Epithelial cell of esophagus (primary cell): ENCODE data around the gene OR2T35.
"Not testable (repeated sequence)": the region's sequence is repeated elsewhere in the genome, so short reads cannot be mapped to it uniquely, and the experiment has no call there.

Experiments
- DNase-seq: peaks from one replicate; pipeline ENCODE4 v3.0.0; 2010; ENCODE audit warnings: low read depth
- H3K4me3 ChIP-seq: 2 replicates; pipeline ENCODE4 v1.5.1; 2011; ENCODE audit warnings: mild to moderate bottlenecking, low read length, control low read depth
- TF ChIP-seq, protein P1 (sequence below): IDR thresholded peaks from 2 replicates; pipeline ENCODE4 v1.5.1; 2011; ENCODE audit warnings: low read depth, mild to moderate bottlenecking, low read length, control low read depth, inconsistent platforms; ENCODE audit not compliant: insufficient read depth; ENCODE audit errors: missing control alignments

Gene OR2T35

DNA sequence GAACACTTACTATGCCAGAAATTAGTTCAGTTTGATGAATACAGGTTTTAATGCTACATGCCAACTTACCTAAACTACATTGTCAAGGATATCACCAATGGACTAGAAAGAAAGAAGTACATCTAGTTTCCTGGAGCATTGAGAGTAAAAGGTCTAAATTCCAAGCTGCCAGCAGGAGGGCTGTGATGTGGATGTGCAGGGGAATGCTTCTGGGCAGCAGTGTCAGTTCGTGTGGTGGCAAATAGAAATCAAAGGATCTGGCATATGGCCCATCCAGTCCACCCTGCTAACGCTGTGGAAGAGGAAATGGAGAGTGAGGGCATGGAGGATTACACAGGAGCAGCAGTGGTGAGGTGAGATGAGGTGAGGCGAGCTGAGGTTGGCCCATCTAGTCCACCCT is at the start of gene OR2T35:
Gene OR2T35, minus strand, starts transcription at position 101 of the 400 bp plus-strand sequence. CDS start 6,020 bp downstream, outside the sequence.
- not testable (repeated sequence) for H3K4me3 ChIP-seq, DNase-seq

GRCh38 chr1:248691567-248692155 is 46.6 kb upstream of the OR2T35 start:
- no peak for DNase-seq
- TF ChIP-seq, protein P1, sequence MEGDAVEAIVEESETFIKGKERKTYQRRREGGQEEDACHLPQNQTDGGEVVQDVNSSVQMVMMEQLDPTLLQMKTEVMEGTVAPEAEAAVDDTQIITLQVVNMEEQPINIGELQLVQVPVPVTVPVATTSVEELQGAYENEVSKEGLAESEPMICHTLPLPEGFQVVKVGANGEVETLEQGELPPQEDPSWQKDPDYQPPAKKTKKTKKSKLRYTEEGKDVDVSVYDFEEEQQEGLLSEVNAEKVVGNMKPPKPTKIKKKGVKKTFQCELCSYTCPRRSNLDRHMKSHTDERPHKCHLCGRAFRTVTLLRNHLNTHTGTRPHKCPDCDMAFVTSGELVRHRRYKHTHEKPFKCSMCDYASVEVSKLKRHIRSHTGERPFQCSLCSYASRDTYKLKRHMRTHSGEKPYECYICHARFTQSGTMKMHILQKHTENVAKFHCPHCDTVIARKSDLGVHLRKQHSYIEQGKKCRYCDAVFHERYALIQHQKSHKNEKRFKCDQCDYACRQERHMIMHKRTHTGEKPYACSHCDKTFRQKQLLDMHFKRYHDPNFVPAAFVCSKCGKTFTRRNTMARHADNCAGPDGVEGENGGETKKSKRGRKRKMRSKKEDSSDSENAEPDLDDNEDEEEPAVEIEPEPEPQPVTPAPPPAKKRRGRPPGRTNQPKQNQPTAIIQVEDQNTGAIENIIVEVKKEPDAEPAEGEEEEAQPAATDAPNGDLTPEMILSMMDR: no peak
- no peak overlapping the region for H3K4me3 ChIP-seq

DNA sequence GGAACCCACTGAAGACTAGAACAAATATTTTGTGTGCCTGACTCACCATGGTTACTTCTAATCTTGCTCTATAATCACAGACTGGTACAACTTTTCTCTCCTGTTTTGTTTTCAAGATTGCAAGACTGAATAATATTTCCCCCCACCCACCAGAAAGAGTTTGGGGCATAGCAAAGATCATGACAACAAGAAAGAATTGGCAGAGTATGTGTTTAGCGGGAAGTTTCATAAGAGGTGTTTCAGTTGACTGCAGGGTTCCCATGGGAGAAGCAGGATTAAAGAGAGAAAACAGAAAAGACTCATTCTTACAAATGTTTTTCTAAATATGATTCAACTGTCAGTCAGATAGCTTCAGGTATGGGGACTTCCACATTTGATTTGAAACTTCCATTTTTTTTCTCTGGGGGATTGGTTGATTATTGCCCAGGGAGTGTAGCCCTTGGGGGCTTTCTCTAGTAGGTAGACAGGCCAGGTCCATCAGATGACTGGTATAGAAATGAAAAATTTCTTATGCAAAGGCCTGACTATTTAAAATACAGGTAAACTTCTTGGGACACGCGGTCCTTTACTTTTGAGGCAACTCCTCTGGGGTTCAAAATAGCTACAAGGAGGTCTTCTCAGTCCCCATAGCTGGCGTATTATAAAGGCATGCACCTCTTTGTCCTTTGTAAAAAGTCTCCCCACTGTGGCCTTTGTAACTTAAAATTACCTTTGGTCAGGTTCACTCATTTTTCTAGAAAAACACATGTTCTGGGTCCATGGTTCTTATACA is 43.6 kb upstream of the OR2T35 start:
- TF ChIP-seq, protein P1: no peak
- DNase-seq: no peak
- no peak overlapping the region for H3K4me3 ChIP-seq

DNA sequence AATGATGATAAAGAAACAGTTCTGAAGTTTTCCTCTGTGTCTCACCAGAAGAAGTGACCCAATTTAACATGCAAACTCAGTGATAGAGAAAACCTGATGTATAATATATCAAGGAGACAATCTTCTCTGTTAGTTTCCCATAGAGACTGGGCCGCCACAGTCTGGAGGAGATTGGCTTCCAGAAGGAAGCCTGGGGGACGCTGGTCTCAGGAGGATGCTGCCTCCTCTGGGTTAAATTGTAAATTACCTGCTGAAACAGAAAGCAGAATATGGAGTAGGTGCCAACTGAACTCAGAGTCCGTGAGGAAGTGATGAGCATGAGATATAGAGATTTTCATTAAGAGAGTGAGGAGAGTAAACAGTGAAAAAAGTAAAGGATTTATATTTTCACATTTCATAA is 41.7 kb upstream of the OR2T35 start:
- DNase-seq: no peak
- TF ChIP-seq, protein P1: no peak
- H3K4me3 ChIP-seq: no peak overlapping the region

DNA sequence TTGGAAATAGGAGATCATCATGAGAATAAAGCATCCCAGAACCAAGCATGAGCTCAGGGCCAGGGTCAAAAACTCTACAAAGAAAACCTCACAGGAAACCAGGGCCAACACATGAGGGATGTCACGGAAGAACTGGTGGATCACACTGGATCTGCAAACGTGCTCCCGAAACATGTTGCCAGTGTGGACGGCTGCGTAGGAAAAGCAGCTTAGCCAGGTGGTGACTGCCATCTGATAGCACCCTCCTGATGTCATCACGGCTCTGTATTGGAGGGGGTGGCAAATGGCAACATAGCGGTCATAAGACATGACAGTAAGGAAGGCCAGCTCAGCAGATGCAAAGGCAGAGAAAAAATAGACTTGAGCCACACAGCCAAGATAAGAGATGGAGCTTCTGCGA is 36.6 kb upstream of the OR2T35 start:
- TF ChIP-seq, protein P1: no peak
- no peak for DNase-seq
- H3K4me3 ChIP-seq: no peak overlapping the region

DNA sequence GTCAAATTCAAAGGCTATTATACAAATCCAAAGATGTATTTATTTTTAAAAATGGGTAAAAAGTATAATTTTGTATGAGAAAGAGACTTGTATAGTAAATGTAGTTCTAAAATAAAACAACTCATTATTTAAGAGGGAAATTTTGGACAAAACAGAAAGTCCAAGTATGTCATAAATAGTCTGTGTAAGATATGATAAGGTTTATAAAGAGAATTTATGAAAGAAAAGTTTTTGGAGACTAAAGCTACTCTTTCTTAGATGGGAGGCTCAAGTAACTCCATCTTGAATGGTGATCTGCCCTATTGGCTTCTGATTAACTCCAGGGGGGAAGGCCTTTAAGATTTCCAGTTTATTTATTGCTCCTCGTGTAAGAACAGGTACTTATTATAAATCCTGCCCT is 24.9 kb upstream of the OR2T35 start:
- no peak for DNase-seq
- H3K4me3 ChIP-seq: no peak overlapping the region
- TF ChIP-seq, protein P1: no peak

DNA sequence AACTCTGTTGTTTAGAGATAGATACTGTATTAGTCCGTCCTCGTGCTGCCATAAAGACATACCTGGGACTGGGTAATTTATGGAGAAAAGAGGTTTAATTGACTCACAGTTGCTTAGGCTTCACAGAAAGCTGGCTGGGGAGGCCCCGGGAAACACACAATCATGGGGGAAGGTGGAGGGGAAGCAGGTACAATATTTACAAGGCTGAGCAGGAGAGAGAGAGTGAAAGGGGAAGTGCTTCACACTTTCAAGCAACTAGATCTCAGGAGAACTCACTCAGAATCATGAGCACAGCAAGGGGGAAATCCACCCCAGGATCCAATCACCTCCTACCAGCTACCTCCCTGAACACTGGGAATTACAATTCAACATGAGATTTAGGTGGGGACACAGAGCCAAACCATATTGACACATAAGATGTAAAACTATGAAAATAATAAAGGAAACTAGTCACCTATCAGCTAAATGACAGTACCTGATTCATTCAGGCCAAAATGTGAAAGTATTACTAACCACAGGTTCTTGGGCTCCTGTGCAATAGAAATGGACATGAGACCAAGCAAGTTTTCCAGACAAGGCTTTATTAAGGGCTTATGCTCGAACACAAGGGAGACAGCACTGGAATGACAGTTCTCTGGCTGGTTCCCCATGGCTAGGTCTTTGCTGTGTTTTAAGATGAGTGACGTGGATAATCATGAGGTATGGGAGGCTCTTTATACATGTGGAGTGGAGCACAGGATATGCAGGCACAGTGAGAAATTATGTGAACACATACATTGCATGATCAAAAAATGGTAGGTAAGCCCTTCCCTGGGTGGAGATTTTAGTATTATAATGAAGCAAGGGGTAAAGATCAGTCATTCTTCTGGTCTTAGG is 18.6 kb upstream of the OR2T35 start:
- H3K4me3 ChIP-seq, DNase-seq: not testable (repeated sequence)

- DNase-seq, H3K4me3 ChIP-seq: not testable (repeated sequence)
Observed at GRCh38 chr1:248656797-248657196, 11.7 kb upstream of the OR2T35 start.

- not testable (repeated sequence) for H3K4me3 ChIP-seq, DNase-seq
Observed at GRCh38 chr1:248655354-248655753, 10.3 kb upstream of the OR2T35 start, which contains the start of gene OR2T27. Gene OR2T27 (minus strand): TSS chr1:248655528. CDS start chr1:248650884, 4,644 bp downstream.

DNA sequence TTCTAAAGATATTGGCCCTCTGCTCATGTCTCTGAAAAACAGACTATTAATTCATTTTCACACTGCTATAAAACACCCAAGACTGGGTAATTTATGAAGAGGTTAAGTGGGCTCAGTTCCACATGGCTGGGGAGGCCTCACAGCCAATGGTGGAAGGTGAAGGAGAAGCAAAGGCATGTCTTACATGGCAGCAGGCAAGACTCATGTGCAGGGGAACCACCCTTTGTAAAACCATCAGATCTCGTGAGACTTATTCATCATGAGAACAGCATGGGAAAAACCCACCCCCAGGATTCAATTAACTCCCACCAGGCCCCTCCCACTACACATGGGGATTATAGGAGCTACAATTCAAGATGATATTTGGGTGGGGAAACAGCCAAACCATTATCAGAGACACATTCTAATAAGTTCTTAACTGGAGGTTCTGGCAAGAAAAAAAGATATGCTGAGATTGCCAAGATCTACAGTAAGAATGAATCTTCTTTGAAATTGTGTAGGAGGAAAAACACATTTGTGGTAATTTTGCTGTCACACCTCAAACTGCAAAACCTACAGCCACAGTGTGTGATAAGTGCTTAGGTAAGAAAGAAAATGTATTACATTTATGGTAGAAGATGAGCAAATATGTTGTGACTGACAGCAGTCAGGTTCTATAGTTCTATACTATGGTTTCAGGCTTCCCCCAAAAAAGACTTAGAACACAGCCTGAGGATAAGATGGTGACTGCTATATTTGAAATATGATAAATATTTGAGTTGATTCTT is 3.9 kb upstream of the OR2T35 start:
- H3K4me3 ChIP-seq, DNase-seq: not testable (repeated sequence)

DNA sequence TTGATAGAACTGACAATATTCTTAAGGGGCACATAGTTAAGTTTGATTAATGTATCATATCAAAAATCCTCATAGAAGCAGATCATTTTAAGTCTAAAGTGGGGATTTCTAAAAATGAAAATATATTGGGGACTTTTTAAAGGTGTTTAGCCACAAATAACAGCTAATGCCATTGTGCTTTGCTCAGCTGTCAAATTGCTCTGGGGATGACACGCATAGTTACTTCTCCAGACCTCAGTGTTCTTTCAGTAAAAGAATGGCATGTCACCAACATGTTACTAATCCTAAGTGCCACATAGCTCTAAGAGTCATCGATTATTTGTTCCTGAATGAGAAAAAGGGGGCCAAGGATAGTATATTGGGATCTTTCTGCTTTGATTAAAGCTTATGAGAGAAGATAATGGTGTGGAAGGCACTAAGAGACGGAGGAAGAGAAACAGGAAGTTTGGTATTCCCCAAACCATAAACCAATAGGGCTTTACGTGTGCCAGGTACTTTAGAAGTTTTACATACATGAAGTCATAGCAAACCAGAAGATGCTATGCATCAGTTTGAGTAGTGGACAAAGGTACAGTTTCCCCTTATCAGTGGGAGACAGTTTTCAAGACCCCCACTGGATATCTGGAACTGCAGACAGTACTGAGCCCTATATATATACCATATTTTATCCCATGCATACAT is 2.0 kb downstream of the OR2T35 start:
- not testable (repeated sequence) for H3K4me3 ChIP-seq, DNase-seq
